ENCODE results near the gene CD27.
A peak's percentile ranks its signal among the peaks of the same experiment; 100 is the strongest.
"Not testable (repeated sequence)": the region's sequence is repeated elsewhere in the genome, so short reads cannot be mapped to it uniquely, and the experiment has no call there.

Gene CD27

DNA sequence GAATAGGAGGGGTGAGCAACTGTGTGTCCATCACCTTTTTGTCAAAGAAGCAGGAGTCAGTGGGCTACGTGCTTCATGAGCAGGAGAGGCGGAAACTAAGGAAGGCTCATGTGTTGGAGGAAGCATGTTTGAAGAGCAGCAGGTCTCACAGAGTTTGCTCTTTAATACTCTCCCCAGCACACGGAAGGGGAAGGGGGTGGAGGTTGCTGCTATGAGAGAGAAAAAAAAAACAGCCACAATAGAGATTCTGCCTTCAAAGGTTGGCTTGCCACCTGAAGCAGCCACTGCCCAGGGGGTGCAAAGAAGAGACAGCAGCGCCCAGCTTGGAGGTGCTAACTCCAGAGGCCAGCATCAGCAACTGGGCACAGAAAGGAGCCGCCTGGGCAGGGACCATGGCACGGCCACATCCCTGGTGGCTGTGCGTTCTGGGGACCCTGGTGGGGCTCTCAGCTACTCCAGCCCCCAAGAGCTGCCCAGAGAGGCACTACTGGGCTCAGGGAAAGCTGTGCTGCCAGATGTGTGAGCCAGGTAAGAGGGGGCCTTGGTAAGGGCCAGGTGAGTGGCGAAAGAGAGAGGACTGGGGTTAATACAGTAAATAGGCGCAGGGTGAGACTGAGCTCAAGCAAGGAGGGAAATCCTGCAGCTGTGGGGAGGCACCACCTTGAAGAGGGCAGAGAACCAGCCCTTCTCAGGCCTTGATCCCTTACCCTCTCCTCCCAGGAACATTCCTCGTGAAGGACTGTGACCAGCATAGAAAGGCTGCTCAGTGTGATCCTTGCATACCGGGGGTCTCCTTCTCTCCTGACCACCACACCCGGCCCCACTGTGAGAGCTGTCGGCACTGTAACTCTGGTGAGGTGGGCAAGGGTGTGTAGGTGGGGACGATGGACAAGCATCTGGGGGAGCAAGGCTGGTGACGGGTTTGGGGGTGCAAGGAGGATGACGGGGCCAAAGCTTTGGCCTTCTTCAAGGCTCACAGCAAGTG lies at the start of gene CD27:
TSS of gene CD27 (plus strand) at position 252 of the 985 bp plus-strand sequence. CDS start at position 393, 141 bp downstream.
- no peak for DNase-seq (ENCODE audit: low read depth in 2 of 2)

- DNase-seq (ENCODE audit: low read depth in 2 of 2) = no peak
Observed at GRCh38 chr12:6396031-6396430, 48.7 kb upstream of the CD27 start.

- no peak for DNase-seq (ENCODE audit: low read depth in 2 of 2)
Observed at GRCh38 chr12:6399884-6400644, 44.7 kb upstream of the CD27 start.

- no peak for DNase-seq (ENCODE audit: low read depth in 2 of 2)
Observed at GRCh38 chr12:6404390-6404789, 40.4 kb upstream of the CD27 start.

- DNase-seq (ENCODE audit: low read depth in 2 of 2) = no peak
Observed at GRCh38 chr12:6405963-6406362, 38.8 kb upstream of the CD27 start.

DNA sequence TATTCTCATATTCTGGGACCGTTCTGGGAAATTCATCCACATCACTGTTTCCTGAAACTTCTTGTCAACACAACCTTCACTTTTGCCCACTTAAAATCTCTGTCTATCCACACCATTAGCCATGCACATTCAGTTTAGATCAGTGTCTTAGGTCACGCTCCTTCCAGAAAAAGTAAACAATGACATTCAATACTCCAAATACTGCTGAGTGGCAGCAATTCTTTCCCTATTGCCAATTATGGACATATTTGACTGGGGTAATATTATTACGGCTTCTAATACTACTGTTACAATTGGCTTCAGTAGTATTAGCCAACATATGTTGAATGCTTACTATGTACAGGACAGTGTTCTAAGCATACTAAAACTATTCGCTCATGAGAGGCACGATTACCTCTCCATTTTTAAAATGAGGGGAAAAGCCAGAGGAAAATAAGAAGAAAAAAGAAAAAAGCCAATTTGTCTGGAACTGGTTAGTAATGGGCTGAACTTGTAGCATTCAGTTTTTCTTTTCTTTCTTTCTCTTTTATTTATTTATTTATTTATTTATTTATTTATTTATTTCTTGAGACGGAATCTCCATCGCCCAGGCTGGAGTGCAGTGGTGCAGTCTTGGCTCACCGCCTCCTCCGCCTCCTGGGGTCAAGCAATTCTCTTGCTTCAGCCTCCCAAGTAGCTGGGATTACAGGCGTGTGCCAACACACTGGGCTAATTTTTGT lies 37.4 kb upstream of the CD27 start:
- no peak for DNase-seq (ENCODE audit: low read depth in 2 of 2)

DNA sequence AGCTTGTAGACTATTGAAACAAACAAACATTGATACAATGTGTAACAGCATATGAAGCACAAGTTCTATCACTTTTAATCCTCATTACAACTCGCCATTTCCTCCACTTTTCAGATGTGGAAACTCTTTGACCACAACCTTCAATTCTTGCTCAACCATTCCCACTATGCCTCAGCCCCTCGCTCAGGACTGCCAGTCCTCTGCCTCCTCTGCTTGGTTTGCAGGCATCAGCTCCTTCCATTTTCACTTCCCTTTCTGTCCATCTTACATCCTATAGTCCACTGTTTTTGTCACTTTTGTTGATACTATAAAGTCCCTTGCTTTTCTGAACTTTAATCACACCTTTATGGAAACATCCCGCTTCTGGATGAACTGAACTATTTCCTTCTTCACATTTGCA lies 28.2 kb upstream of the CD27 start:
- DNase-seq (ENCODE audit: low read depth in 2 of 2) = no peak

DNA sequence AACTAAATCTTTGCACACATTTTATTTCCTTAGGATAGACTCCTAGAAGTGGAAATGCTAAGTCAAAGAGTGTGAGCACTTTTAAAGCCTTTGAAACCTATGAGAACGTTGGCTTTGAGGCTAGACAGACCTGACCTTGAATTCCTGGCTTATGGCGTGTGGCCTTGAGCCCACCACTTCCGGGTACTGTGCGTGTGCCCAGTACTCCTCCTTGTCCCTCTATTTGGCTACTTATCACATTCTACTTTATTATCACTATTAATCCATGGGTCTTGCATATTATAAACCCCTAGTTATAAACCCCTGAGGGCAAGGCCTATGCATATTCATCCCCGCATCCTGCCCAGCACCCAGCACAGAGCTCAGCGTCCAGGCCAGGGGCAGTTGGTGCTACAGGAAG lies 26.0 kb upstream of the CD27 start:
- no peak for DNase-seq (ENCODE audit: low read depth in 2 of 2)

- DNase-seq (ENCODE audit: low read depth in 2 of 2) = no peak
Observed at GRCh38 chr12:6420364-6420763, 24.4 kb upstream of the CD27 start.

DNA sequence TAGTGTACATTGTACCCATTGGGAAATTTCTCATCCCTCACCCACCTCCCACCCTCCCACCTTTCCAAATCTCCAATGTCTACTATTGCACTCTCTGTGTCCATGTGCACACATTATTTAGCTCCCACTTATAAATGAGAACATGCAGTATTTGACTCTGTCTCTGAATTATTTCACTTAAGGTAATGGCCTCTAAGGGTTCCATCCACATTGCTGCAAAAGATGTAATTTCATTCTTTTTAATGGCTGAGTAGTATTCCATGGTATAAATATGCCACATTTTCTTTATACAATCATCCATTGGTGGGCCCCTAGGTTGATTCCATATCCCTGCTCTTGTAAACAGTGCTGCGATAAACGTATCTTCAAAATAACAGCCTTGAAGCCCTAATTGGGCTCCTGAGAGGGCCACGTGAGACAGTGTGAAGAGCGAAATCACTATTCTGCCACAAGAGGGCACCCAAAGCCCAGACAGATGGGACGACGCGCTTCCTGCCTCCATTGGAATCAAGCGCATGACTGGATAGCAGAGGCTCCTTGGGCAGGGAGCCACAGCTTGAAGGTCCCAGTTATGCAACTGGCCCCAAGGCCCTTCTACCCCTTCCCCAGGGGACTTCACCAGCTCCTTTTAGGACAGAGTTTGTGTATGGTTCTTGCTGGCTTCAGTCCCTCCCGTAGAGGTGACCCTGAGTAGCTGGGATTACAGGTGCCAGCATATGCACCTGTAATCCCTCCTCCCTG lies 21.3 kb upstream of the CD27 start:
- DNase-seq (ENCODE audit: low read depth in 2 of 2) = peak; percentile 57 to 61

DNA sequence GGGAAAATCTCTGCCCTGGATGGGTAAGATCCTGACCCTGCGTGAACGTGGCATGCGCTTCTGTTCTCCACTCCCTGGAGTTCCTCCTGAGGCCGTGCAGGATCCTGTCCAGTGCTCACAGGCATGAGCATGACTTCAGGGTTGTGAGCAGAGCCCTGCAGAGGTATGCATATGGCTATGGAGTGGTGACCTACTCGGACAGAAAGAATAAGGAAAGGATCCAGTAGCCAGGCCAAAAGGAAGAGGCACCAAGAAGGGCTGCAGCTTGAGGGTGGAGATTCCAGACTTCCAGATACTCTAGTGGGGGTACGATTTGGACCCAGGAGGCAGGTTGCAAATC lies 20.8 kb upstream of the CD27 start:
- no peak for DNase-seq (ENCODE audit: low read depth in 2 of 2)

DNA sequence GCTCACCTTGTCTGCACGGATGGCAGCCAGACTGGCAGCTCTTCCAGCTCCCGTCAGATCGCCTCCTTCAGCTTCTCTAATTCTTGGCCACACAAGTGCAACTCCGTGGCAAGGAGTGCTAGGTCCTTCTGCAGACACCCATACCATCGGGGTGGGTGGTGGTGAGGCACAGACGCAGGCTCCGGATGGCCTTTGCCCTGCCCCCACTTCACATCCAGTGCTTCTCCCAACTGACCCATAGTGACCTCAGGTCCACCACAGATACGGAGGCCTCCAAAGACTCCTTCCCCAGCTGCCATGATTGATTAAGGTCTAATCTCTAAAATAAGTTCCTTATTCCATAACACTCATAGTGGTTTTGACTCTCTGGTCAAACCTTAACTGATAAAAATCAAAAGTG lies 19.9 kb upstream of the CD27 start:
- no peak for DNase-seq (ENCODE audit: low read depth in 2 of 2)

GRCh38 chr12:6425590-6426531 lies 18.9 kb upstream of the CD27 start:
- no peak for DNase-seq (ENCODE audit: low read depth in 2 of 2)

GRCh38 chr12:6426882-6427671 lies 17.7 kb upstream of the CD27 start:
- peak; percentile 82 to 89 for DNase-seq (ENCODE audit: low read depth in 2 of 2)

DNA sequence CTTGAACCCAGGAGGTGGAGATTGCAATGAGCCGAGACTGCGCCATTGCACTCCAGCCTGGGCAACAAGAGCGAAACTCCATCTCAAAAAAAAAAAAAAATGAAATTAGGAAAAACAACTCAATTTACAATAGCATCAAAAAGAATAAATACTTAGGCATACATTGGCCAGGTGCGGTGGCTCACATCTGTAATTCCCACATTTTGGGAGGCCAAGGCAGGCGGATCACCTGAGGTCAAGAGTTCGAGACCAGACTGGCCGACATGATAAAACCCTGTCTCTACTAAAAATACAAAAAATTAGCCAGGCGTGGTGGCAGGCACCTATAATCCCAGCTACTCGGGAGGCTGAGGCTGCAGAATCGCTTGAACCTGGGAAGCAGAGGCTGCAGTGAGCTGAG lies 17.0 kb upstream of the CD27 start:
- not testable (repeated sequence) for DNase-seq (ENCODE audit: low read depth in 2 of 2)

DNA sequence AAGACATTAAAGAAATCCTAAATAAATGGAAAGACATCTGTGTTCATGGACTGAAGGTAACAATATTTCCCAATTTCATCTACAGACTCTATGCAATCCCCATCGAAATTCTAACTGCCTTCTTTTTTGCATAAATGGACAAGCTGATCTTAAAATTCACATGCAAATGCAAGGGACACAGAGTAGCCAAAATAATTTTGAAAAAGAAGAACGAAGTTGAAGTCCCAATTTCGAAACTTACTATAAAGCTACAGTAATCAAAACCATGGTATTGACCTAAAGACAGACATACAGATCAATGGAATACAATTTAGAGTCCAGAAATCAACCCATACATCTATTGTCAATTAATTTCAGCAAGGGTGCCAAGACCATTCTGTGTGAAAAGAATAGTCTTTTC lies 16.4 kb upstream of the CD27 start:
- no peak for DNase-seq (ENCODE audit: low read depth in 2 of 2)

DNA sequence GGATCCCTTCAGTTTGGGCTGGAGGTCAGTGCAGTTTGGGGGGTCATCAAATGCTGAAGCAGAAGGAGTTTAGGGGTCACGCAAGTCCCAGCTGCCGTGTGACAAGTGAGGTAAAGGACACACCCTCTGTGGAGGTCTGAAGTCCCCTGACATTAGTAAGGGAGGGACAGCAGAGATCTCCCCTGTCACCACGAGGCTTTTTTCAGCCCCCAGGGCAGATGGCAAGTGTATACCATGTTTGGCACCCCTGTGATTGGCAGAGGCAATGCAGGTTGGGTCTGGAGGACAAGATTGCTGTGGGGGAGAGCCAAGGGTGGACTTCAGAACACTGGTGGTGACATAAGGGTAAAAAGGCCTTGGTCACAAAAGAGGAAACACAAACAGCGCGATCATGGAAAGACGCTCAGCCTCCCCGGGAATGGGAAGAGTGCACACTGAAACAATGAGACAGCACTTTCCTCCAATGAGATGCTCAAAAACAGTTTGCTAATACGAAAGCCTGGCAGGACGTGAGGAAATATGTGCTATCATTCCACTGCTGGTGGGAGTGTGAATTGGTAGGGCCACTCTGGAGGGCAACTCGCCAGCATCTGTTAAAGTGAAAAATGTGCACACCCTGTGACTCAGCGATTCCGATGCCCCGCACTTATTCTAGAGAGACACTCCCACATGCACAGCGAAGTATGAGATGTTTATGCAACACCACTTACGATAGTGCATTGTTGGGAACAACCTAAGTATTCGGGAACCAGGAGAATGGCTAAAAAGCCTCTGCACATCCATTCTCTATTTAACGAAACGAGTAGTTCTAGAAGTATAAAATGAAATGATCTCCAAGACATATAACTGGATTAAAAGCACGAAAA lies 14.4 kb upstream of the CD27 start:
- DNase-seq (ENCODE audit: low read depth in 2 of 2) = peak in 1 of 2 donors; percentile 45

DNA sequence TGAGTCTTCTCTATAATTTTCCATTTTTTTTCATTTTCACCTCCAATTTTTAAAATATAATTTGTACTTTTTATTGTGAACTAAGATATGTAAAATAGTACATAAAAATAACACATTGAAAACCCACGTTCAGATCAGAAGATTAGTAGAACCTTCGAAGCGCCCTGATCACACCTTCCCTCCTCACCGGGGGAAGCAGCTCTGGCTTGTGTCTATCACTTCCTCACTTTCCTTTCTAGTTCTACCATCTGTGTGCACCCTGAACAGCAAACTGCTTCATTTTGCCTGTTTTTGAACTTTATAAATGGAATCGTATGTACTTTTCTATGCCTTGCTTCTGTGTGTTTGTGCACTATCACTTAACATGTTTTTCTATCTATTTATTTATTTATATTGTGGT lies 11.8 kb upstream of the CD27 start:
- no peak for DNase-seq (ENCODE audit: low read depth in 2 of 2)
